Activated naive CD8-positive, alpha-beta T cell treated with anti-CD3 and anti-CD28 coated beads, Interleukin-2, amount 50 U/mL, for 16 hours (primary cell): ENCODE data around the gene STYK1.
"Not testable (repeated sequence)": the region's sequence is repeated elsewhere in the genome, so short reads cannot be mapped to it uniquely, and the experiment has no call there.

ENCODE experiments used
- DNase-seq: peaks from one replicate; pipeline ENCODE4 v3.0.0-alpha.2; 2020; ENCODE audit warnings: low read depth, low spot score

The STYK1 gene

GRCh38 chr12:10620078-10620779, 53.6 kb downstream of the STYK1 start:
- no peak for DNase-seq

DNA sequence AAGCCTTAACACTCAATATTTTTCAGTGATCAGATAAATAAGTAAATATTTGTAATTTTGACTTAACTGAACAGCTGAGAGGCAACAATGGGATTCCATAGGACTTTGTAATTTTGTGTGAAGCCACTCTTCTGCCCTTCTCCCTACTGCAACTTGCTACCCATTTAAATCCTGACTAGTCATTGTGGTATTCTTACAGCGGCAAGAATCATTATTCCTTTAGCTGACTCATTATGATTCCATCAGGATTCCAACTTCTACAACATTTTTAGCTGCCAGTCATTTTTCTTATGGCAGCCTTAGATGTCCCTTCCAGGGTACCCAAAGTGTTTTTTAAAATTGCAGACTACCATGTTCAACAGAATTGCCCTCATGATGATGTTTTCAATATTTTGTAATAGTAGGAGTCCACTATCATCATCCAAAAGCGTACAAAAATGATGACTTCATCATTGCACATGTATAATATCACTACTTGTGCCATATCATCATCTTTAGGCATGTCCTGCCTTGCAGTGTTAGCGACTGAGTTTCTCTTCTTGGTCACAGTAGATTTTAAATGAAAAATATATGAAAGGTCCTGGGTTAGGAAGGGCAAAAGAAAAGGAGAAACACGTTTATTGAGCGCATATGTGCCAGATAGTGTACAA, 55.4 kb downstream of the STYK1 start:
- no peak for DNase-seq

DNA sequence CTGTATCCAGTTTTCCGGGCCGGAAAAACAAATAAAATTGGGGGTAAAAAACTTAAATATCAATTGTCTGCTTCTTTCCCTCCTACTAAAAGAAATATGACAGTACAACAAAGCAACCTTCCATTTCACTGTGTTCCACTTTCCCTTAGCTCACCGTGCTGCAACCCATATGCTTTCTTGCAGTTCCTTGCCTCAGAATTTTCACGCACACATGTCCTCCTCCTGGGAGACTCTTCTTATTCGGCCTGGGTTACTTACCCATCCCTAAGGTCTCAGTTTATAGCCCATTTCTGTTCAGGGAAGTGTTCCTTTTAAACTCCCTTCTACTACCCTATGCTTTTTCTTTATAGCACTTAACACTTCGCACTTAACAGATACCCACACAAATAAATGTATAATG, 56.0 kb downstream of the STYK1 start:
- no peak for DNase-seq

DNA sequence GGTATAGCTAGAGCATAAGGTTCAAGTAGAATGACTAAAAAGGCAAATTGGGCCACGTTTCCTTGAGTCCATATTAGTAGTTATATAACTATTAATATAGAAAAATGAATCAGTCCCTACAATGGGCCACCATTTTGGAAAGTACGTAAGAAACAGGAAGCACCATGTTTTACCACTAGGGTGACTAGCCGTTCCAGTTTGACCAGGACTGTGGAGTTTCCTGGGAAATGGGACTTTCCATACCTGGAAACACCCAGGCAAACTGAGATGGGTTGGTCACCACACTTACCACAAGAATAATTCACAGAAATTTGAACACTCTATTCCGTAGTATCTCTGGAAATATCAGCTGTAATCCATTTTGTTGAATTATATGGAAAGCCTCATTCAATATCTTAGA, 58.3 kb downstream of the STYK1 start:
- DNase-seq = no peak

GRCh38 chr12:10614056-10614370, 59.8 kb downstream of the STYK1 start:
- no peak for DNase-seq

GRCh38 chr12:10613349-10614055, 60.4 kb downstream of the STYK1 start, which contains the start of gene MAGOHB:
MAGOHB (minus strand) TSS chr12:10613609; CDS start chr12:10613532, 77 bp downstream.
- DNase-seq = peak; percentile 99

DNA sequence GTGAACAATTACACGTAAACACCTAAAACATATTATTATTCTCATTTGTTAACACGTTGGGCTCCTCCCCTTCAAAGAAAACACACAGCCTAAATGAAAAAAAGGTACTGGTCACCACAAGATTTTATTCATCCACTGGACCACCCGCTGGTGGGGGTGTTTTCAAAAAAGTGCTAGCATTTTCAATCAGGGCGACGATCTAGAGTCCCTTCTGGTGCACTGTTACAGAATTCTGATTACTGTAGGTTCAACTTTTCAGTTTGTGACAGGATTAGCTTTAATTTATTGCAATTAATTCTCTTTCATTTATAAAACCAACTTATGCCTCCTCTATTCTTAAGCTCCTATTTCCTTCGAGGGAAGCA, 60.9 kb downstream of the STYK1 start:
- DNase-seq = no peak

- no peak for DNase-seq
These were observed 61.7 kb downstream of the STYK1 start for GRCh38 chr12:10612110-10612509.

- not testable (repeated sequence) for DNase-seq
These were observed 62.6 kb downstream of the STYK1 start for GRCh38 chr12:10611258-10611657.

- no peak for DNase-seq
These were observed 63.7 kb downstream of the STYK1 start for GRCh38 chr12:10610188-10610587.

- no peak for DNase-seq
These were observed 65.9 kb downstream of the STYK1 start for GRCh38 chr12:10607885-10608458.

DNA sequence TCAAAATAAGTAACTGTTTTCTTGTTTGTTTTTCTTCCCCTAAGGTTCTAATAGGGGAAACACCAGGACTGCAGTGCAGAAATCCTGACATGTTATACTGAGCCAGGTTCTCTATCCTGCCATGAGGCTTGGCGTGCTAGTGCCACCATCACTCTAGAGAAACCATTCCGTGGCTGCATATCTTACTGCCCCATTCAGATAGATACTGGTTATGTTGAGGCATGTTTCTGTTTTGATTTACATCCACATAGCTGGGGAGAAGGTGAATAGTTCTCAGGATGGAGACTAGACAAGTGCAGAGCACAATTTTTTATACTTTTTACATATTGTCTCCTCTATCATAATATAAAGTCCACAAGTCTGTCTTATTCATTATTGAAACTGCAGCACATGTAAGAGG, 72.0 kb downstream of the STYK1 start:
- DNase-seq = no peak

GRCh38 chr12:10600988-10601387, 72.9 kb downstream of the STYK1 start:
- DNase-seq = no peak

- DNase-seq = no peak
These were observed 78.0 kb downstream of the STYK1 start for GRCh38 chr12:10595881-10596280.

GRCh38 chr12:10590966-10591365, 82.9 kb downstream of the STYK1 start:
- no peak for DNase-seq

- DNase-seq = no peak
These were observed 89.4 kb downstream of the STYK1 start for GRCh38 chr12:10584415-10584814.

DNA sequence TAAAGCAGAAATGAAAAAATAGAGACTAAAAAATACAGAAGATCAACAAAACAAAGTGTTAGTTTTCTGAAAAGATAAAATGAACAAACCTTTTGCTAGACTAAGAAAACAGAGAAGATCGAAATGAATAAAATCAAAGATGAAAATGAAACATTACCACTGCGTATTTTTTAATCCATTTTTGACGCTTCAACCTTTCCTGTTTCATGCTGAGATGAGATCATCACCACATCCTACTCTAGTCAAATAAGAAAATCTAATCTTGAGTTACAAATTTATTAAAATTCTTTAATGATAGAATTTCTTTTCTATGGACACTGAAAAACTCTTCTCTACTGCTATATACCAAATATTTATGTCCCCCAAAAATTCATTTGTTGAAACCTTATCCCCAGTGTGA, 91.1 kb downstream of the STYK1 start:
- no peak for DNase-seq

GRCh38 chr12:10582133-10582532, 91.7 kb downstream of the STYK1 start:
- not testable (repeated sequence) for DNase-seq

DNA sequence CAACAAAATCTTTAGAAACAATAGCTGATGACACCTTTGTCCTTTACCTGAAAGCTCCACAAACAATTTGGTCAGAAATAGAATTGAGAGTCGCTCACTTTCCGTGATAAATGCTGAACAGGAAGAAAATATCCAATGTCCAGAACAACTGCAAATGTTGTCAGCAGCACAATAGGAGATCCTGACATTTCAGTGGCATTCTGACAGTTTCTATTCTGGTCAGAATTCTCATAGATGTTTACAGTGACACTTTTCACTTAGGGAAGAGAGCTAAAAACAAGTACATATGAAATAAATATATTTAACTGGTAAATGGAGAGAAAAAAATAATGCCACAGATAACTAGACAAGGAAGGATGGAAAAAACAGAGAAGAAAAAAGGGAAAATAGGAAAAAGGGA, 99.5 kb downstream of the STYK1 start:
- no peak for DNase-seq

- DNase-seq = not testable (repeated sequence)
These were observed 101.8 kb downstream of the STYK1 start for GRCh38 chr12:10572021-10572490.

DNA sequence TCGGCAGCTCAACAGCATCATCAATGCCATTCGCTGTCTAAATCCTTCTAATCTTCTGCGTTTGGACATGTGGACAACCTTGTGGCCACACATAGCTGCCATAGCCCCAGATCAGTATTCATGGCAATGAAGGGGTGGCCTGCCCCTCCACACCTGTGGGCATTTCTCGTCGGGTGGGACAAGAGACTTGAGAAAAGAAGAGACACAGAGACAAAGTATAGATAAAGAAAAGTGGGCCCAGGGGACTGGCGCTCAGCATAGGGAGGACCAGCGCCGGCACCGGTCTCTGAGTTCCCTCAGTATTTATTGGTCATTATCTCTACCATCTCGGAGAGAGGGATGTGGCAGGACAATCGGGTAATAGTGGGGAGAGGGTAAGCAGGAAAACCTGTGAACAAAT, 102.7 kb downstream of the STYK1 start:
- DNase-seq = no peak
